ENCODE measurements around the gene SCAPER. TPM values are rescaled to one million over a fixed set of nuclear protein-coding genes. Genes with fewer than 3 reads are reported as not detected.
"Not testable (repeated sequence)": the region's sequence is repeated elsewhere in the genome, so short reads cannot be mapped to it uniquely, and the experiment has no call there.

The SCAPER gene
- total RNA-seq, 6 donors from 2014 or later, result 14.4 to 67.1 (median 27.6) TPM

GRCh38 chr15:76440441-76440840 is 464.7 kb downstream of the SCAPER start:
- no peak overlapping the region for H3K27ac ChIP-seq
- DNase-seq (no peak), ATAC-seq (ENCODE audit: low FRiP score in 2 of 2) (no peak)
- no peak overlapping the region for H3K4me3 ChIP-seq
- no peak for TF ChIP-seq EP300 (IDR thresholded peaks at IDR 0.05)
- no peak for TF ChIP-seq POLR2AphosphoS5 (IDR thresholded peaks at IDR 0.05)
- no peak for TF ChIP-seq CTCF (IDR thresholded peaks at IDR 0.05)
- TF ChIP-seq POLR2A (IDR thresholded peaks at IDR 0.05), result no peak
- H3K27me3 ChIP-seq, result no peaks in the 10 kb centered on the region
- H3K4me1 ChIP-seq, result no peaks in the 10 kb centered on the region
- H3K36me3 ChIP-seq, result no peaks in the 10 kb centered on the region
- WGBS, 2 donors, result 54 to 78% methylated on average over 3 of the region's 3 CpGs
- no peaks in the 10 kb centered on the region for H3K9me3 ChIP-seq

- no peaks in the 10 kb centered on the region for H3K9me3 ChIP-seq
- TF ChIP-seq POLR2A (IDR thresholded peaks at IDR 0.05) (no peak), POLR2AphosphoS5 (IDR thresholded peaks at IDR 0.05) (no peak), CTCF (IDR thresholded peaks at IDR 0.05) (no peak), EP300 (IDR thresholded peaks at IDR 0.05) (no peak)
- no peaks in the 10 kb centered on the region for H3K27me3 ChIP-seq
- ATAC-seq (ENCODE audit: low FRiP score in 2 of 2), result peak in 1 of 2 donors; percentile 86
- DNase-seq, result peak in 1 of 2 donors; percentile 54
- H3K4me3 ChIP-seq, result no peak overlapping the region
- no peaks in the 10 kb centered on the region for H3K36me3 ChIP-seq
- no peaks in the 10 kb centered on the region for H3K4me1 ChIP-seq
- no peak overlapping the region for H3K27ac ChIP-seq
These were observed 465.6 kb downstream of the SCAPER start for GRCh38 chr15:76439542-76439941.

GRCh38 chr15:76433798-76434400 is 471.2 kb downstream of the SCAPER start:
- DNase-seq, result no peak
- 26 to 45% methylated on average over 3 of the region's 3 CpGs for whole genome bisulfite sequencing, 2 donors
- no peak overlapping the region for H3K27ac ChIP-seq
- no peaks in the 10 kb centered on the region for H3K9me3 ChIP-seq
- TF ChIP-seq POLR2A (IDR thresholded peaks at IDR 0.05) (no peak), POLR2AphosphoS5 (IDR thresholded peaks at IDR 0.05) (no peak), CTCF (IDR thresholded peaks at IDR 0.05) (no peak), EP300 (IDR thresholded peaks at IDR 0.05) (no peak)
- H3K4me3 ChIP-seq, result no peak overlapping the region
- H3K27me3 ChIP-seq, result no peaks in the 10 kb centered on the region
- H3K4me1 ChIP-seq, result no peaks in the 10 kb centered on the region
- H3K36me3 ChIP-seq, result peaks cover 0 to 13% (median under 1%) of the 10 kb centered on the region in 4 donors
- ATAC-seq (ENCODE audit: low FRiP score in 2 of 2), result no peak

- H3K9me3 ChIP-seq; H3K4me1 ChIP-seq; H3K27ac ChIP-seq; ATAC-seq (ENCODE audit: low FRiP score in 2 of 2); H3K4me3 ChIP-seq; DNase-seq; H3K27me3 ChIP-seq: not testable (repeated sequence)
- peaks cover 0 to 18% (median 1%) of the 10 kb centered on the region in 4 donors for H3K36me3 ChIP-seq
- WGBS, 2 donors, result 79 to 100% methylated on average over 1 of the region's 1 CpG
These were observed 472.1 kb downstream of the SCAPER start for GRCh38 chr15:76433036-76433435.

GRCh38 chr15:76432604-76433003 is 472.5 kb downstream of the SCAPER start:
- TF ChIP-seq POLR2AphosphoS5 (IDR thresholded peaks at IDR 0.05) (no peak), EP300 (IDR thresholded peaks at IDR 0.05) (no peak), POLR2A (IDR thresholded peaks at IDR 0.05) (no peak), CTCF (IDR thresholded peaks at IDR 0.05) (no peak)
- H3K4me1 ChIP-seq, result no peaks in the 10 kb centered on the region
- H3K4me3 ChIP-seq, result no peak overlapping the region
- ATAC-seq (ENCODE audit: low FRiP score in 2 of 2) (no peak), DNase-seq (no peak)
- H3K36me3 ChIP-seq, result peaks cover 0 to 18% (median 1%) of the 10 kb centered on the region in 4 donors
- H3K27me3 ChIP-seq, result no peaks in the 10 kb centered on the region
- H3K27ac ChIP-seq, result no peak overlapping the region
- no peaks in the 10 kb centered on the region for H3K9me3 ChIP-seq
- 57 to 60% methylated on average over 1 of the region's 1 CpG for WGBS, 2 donors

Data from upper lobe of left lung (tissue), 6 donors.